SH-SY5Y (cell line): ENCODE results near the gene LIN54.

Experiments used
- GATA2 ChIP-seq: IDR thresholded peaks from 2 replicates; pipeline ENCODE4 v1.6.1; 2011; ENCODE audit warnings: mild to moderate bottlenecking, low read depth, low read length
- GATA3 ChIP-seq: IDR thresholded peaks from 2 replicates; pipeline ENCODE4 v1.6.1; 2011; ENCODE audit warnings: low read depth, mild to moderate bottlenecking, low read length, moderate library complexity

DNA sequence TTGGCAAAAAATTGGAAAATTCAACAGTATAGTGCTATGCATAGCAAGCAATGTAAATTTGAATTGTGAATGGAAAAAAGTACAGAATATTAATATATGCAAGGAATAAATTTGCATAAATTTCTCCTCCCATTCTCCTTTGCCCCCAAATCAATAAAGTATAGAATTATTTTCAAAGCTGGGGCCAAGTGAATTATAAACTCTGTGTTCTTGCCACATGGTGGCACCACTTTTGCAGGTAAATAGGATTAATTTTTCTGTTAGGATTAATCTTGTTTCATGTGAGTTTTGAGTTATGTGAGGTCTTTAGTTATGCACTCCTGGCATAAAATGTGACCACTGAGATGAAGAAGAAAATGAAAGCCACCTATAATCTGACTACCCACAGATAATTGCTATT, 44.3 kb upstream of the LIN54 start:
- TF ChIP-seq GATA2 = no peak
- no peak for TF ChIP-seq GATA3
